DND-41 (cell line): ENCODE results near the gene MAL.

Experiments
- EZH2 ChIP-seq: IDR thresholded peaks from 3 replicates; pipeline ENCODE4 v1.6.1; 2012; ENCODE audit warnings: borderline replicate concordance, low read depth, mild to moderate bottlenecking, moderate library complexity, low read length, inconsistent platforms; ENCODE audit not compliant: severe bottlenecking
- TF ChIP-seq, protein P1 (sequence below): IDR thresholded peaks from 2 replicates; pipeline ENCODE4 v1.5.1; 2012; ENCODE audit warnings: borderline replicate concordance, low read length, moderate library complexity, mild to moderate bottlenecking; ENCODE audit not compliant: poor library complexity, severe bottlenecking; ENCODE audit errors: extremely low read depth

- TF ChIP-seq, protein P1, sequence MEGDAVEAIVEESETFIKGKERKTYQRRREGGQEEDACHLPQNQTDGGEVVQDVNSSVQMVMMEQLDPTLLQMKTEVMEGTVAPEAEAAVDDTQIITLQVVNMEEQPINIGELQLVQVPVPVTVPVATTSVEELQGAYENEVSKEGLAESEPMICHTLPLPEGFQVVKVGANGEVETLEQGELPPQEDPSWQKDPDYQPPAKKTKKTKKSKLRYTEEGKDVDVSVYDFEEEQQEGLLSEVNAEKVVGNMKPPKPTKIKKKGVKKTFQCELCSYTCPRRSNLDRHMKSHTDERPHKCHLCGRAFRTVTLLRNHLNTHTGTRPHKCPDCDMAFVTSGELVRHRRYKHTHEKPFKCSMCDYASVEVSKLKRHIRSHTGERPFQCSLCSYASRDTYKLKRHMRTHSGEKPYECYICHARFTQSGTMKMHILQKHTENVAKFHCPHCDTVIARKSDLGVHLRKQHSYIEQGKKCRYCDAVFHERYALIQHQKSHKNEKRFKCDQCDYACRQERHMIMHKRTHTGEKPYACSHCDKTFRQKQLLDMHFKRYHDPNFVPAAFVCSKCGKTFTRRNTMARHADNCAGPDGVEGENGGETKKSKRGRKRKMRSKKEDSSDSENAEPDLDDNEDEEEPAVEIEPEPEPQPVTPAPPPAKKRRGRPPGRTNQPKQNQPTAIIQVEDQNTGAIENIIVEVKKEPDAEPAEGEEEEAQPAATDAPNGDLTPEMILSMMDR, result peak; percentile 15
- TF ChIP-seq EZH2, result no peak
These were observed 28.0 kb downstream of the MAL start for GRCh38 chr2:95053543-95053942.
